HG02870 (cell line): ENCODE data around the gene DRAM2.
"Not testable (repeated sequence)": the region's sequence is repeated elsewhere in the genome, so short reads cannot be mapped to it uniquely, and the experiment has no call there.

Source experiments
- ATAC-seq: cut with Tn5 transposase; IDR thresholded peaks from one replicate; pipeline ENCODE4 v1.9.1; 2021; ENCODE audit warnings: mild to moderate bottlenecking, moderate library complexity; ENCODE audit not compliant: unreplicated experiment

Gene DRAM2

DNA sequence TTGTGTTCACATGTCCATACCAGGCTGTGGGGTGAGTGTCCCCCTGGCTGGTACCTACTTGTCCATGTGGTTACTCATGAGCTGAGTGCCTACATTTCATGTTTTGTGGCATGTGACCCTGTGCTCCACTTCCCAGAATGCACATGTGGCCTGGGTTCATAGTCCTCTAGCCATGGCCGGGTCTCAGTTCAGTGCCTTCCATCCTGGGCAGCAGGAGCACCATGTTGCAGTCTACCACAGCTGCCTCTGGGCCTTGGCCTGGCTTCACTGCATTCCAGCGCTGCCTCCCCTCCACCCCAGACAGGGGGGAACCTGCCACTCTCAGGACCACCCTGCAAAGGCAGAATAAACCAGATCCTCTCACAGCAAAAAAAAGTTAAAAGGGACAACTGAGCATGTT lies 5.6 kb upstream of the DRAM2 start:
- ATAC-seq, result no peak

DNA sequence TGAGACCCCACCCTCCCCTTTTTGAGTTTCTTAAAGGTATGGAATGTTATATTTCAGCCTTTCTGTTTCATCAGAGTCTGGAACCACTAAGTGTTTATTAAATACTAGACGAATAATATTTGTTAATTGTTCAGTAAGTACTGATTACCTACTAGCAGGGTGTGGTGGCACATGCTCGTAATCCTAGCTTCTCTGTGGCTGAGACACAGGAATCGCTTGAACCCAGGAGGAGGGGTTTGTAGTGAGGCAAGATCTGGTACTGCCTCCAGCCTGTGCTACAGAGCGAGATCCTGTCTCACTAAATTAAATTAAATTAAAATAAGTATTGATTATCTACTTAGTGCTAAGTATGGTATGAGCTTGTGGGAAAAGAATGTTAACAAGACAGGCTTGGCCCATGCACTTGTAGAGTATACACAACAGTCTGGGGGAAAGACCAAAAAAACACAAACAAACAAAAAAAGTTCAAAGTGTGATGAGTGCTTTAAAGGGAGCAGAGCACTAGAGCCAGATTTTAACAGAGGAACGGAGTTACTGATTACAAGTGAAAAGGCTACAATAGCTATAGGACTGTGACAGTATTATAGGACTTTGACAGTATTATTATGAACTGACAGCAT lies 2.6 kb upstream of the DRAM2 start:
- ATAC-seq, result no peak

DNA sequence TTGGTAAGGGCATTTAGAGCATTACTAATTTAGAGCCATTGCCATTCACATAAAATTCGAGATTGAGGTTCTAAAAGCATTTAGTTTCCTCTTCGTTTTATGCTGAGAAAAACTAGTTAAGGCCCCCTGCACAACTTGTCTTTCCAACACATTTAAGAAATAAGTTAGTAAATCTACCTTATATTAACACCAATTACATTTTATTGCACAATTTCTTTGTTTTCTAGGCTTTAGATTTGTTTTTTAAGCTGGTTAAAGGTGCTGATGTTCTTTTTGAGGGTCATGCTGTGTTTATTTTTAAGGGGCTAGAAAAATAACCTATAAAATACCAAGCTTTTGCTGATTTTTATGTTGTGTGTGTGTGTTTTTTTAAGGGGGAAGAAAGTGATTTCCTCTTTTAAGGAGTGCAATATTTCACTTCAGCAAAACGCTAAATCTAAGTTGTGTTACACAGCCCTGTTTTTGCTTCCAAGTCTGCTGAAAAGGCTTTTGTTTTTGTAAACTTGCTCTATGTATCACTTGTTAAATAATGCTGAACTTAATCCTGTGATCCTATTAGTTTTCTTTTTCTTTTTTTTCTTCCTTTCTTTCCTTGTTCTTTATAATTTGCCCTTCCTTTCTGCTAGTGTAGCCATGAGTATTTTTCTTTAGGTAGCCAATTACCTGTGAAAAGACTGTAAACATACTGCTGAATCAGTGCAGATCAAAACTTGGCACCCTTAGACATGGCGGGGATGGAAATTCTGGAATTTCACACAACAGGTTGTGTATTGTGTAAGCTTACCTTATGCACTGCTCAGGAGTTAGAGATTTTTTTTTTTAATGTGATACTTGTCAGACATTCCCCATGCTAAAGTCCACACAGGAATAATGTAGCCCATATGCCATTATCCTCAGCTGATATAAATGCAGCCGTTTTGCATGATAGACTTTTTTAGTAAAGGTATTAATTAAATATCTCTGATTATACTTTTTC lies 1.6 kb upstream of the DRAM2 start:
- ATAC-seq, result no peak

DNA sequence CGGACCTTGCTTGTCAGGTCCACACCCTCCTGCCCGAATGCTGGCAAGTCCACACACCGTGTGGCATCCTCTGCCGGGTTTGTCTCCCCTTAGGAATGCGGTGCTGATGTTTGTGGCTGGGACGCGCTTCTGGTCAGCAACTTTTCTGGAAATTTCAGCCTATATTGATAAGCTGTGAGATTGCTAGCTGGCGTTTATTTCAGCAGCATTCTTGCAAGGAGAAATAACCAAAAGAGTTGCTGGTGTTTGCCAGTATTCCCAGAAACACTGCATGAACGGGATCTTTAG lies 731 bp upstream of the DRAM2 start:
- ATAC-seq, result peak; percentile 18

DNA sequence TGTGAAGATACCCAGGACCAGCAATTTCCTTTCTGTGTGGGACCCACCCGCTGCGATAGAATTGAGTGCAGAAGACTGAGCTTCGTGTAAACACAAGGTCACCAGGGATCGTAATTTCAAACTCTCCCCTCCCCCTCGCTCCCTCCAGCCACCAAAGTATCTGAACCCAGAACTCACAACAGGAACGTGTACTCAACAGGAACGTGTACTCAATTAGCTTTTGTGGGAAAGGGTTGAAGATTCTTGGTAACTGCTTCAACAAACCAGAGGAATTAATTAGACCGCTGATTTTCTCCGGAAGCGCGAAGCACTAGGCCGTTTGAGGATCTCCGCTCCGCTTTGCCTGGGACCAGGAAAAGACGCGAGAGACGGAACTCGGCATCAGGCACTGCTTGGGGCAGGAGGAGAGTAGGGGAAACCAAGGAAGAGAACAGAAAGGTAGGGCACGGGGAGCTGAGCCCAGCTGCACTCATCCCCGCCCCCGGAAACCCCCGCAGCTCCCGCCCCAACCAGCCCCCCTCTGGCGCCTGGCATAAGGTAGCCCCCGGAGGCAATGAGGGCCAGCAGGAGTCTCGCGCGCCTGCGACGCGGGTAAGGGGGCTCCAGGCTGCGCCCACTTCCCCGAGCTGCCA lies 453 bp downstream of the DRAM2 start:
- peak; percentile 20 for ATAC-seq

DNA sequence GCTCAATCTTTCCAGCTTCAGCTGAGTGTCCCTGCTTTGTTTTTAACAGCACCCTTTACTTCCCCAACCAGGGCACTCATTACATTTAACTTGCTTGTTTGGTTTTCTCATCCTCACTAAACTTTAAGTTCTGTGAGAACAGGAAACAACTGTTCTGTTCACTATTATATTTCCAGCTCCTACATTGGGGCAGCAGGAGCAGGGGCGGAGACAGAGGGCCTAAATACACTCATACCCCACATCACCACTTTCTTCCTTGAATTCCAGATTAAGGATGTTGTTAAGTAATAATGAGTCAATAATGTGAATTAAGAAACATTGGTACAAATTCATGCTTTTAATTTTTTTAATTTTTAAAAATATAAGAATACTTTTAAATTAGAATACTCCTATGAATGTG lies 6.0 kb downstream of the DRAM2 start:
- no peak for ATAC-seq

DNA sequence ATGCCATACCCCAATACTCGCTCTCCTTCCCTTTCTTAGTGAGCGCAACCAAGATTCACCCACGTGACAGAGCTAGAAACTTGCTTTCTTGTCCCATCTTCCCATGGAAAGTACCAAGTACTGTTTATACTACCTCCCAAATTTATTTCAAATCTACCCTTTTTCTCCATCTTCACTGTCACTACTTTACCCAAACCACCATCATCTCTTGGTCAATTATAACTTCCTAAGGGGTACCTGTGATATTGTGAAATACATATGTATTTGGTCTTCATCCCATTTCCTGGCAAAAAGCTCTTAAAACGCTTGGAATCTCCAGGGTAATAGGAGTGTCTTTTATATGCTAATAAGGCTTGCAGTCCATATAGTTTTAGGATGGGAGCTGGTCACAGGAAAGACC lies 8.2 kb downstream of the DRAM2 start:
- ATAC-seq, result no peak

DNA sequence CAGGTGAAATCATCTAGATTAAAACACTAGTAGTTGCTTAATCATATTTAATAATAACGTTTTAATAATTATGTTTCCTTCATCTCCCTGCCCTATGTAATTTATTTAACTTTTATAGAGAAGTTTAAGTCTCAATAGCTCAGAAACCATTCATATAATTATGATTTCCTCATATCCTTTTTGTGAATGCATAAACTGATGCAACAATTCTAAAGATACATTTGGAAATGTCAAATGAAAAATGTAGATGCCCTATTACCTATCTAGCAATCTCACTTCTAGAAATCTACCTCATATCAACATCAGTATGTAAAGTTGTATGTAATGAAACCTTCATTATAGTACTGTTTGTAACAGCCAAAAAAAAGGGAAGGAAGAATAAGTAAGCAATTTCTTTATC lies 10.5 kb downstream of the DRAM2 start:
- no peak for ATAC-seq

DNA sequence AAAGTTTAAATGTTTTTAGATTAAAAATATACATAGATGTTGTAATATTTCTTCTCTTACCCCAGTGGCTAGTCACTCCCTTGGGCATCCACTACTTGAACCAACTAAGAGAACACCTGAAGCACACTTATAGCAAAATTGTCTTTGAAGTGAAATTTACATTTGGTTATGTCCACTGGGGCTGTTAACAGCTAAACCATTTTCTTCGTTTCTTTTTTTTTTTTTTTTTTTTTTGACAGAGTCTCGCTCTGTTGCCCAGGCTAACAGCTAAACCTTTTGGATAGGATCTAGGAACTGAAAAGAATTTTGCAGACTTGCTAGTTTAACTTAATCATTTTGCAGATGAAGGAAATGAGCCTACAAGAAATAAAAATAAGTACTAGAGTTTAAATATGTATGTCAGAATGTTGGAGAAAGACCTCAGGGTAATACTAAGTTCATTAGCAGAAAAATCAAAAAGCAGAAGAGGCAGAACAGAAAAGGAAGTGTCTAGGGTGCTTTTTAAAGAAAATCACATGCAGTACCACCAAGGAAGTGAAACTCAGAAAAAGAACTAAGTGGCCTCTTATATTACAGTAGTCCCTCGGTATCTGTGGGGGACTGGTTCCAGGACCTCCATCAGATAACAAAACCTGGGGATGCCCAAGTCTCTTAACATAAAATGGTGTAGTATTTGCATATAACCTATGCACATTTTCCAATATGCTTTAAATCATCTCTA lies 11.8 kb downstream of the DRAM2 start:
- ATAC-seq, result peak; percentile 75

DNA sequence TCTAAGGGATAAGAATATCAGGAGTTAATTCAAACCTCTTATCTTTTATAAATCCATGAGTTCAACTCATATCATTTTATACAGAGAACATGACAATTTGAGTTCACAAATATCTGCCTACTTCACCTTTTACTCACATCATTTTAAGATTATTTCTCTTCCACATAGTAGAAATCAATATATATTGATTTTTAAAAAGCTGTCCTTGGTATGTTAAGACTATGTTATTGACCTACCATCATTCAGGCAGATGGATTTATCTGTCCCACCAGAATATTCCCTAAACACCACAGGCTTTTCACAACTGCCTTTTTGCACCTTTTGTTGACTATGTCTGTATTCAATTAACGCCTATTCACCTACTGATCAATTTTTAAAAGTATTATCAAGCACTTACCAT lies 13.5 kb downstream of the DRAM2 start:
- ATAC-seq, result no peak

DNA sequence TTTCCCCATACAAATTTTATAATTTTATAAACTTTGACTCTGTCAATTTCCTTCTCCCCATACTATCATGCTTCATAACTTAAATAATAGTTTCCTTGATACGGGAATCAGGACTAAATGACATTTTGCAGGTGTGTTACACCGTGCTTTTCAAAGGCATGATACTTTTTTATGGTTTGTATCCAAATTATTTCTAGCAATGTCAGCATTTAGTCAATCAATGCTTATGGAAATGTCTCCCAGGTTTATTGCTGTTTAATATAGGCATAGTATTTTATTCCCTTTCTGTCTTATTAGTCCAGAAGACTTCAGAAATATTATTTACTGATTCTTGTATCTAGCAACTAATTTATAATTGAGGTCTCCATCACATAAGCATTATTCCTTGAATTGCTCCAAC lies 23.4 kb downstream of the DRAM2 start:
- ATAC-seq, result no peak

DNA sequence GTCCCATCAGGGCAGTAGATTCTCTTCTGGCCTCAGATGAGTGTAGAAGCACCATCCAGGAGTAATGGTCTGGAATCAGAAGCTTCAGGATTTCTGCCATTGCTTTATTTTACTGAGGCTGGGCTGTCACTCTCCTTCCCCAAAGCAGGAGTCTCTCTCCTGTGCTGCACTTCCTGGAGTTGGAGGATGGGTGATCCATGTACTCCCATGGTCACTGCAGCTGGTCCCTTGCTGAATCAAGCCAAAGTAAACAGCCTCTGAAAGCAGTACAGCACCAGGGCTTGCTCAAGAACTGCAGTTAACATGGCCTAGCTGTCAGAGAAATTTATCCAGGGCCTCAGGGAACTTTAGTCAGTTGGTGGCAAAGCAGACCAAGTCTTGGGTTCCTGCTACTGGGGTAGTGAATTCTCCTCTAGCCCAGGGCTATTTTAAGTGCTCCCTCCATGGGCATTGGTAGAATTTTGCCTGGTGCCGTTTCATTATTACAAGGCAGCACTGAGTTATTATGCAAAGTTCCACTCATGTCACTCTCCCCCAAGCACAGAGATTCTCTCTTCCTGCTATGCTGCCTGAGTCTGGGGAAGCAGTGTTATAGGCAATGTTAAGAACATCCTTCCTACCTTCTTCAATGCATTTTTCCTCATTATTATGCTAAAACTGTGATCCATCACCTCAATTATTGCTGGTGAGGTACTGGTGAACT lies 29.5 kb downstream of the DRAM2 start:
- ATAC-seq, result no peak

DNA sequence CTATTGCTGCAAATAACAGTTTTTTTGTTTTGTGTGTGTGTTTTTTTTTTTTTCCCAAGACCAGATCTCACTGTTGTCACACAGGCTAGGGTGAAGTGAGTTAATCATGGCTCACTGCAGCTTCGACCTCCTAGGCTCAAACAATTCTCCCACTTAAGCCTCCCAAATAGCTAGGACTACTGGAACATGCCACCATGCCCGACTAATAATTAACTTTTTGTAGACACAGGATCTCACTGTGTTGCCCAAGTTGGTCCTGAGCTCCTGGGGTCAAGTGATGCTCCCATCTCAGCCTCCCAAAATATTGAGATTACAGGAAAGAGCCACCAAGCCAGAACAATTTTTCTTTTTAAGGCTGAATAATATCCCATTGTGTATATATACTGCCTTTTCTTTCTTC lies 34.9 kb downstream of the DRAM2 start:
- no peak for ATAC-seq

DNA sequence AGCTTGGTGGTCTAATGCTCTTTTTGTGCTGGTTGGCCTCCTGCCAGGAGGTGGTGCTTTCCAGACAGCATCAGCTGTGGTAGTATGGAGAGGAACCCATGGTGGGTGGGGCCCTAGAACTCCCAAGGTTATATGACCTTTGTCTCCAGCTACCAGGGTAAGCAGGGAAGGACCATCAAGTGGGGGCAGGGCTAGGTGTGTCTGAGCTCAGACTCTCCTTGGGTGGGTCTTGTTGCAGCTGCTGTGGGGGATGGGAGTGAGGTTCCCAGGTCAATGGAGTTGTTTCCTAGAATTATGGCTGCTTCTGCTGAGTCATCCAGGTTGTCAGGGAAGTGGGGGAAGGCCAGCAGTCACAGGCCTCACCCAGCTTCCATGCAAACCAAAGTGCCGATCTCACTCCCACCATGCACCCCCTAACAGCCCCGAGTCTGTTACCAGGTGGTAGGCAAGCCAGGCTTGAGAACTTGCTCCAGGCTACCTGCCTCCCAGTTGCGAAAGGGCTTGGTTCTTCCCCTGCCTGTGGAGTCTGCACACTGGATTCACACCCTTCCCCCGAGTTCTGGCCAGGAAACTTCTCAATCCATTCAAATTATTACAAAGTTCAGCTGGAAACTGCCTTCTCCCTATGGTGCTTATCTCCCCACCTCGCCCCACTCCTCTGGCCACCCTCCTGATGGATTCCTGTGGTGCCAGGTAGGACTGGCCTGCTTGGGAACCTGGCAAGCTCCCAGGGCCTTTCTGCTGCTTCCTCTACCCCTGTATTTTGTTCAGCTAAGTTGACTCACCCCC lies 37.8 kb downstream of the DRAM2 start:
- no peak for ATAC-seq

DNA sequence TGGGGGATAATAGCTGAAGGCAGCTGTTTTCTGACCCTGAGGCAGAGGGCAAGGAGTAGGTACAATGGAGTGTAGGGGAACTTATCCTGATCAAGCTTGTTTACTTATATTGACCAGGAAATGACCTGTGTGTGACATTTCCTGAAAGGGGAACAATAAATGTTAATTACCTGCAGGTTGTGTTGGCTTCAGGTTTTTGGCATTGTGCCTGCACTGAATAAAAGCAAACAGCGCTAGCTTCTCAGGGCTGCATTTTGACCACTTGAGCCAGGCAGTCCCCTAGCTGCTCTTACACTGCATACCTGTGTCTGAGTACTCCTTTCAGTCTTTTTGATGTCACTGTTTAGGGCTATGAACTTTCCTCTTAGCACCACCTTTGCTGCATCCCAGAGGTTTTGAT lies 40.6 kb downstream of the DRAM2 start:
- ATAC-seq, result no peak

DNA sequence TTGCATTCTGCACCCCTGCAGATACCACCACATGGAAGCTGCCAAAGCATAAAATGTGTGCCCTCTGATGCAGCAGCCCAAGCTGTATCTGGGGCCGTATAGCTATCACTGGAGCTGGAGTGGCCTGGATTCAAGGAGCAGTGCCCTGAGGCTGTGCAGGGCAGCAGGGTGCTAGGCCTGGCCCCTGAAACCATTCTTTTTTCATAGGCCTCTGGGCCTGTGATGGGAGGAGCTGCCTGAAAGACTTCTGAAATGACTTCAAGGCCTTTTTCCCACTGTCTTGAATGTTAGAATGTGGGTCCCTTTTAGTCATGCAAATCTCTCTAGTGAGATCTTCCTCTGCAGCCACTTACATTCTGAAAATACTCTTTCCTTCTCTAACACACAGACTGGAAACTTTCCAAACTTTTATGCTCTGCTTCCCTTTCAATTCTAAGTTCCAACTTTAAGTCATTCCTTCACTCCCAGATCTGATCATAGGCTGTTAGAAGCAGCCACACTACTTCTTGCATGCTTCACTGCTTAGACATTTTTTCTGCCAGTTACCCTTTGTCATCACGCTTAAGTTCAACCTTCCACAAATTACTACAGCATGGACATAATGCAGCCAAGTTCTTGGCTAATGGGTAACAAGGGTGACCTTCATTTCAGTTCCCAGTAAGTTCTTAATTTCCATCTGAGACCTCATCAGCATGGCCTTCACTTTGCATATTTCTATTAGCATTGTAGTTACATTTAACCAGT lies 42.4 kb downstream of the DRAM2 start:
- ATAC-seq, result no peak

DNA sequence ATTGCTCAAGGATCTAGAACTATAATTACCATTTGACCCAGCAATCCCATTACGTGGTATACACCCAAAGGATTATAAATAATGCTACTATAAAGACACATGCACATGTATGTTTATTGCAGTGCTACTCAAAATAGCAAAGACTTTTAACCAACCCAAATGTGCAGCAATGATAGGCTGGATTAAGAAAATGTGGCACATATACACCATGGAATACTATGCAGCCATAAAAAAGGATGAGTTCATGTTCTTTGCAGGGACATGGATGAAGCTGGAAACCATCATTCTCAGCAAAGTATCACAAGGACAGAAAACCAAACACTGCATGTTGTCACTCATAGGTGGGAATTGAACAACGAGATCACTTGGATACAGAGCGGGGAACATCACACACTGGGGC lies 44.5 kb downstream of the DRAM2 start:
- ATAC-seq, result not testable (repeated sequence)

DNA sequence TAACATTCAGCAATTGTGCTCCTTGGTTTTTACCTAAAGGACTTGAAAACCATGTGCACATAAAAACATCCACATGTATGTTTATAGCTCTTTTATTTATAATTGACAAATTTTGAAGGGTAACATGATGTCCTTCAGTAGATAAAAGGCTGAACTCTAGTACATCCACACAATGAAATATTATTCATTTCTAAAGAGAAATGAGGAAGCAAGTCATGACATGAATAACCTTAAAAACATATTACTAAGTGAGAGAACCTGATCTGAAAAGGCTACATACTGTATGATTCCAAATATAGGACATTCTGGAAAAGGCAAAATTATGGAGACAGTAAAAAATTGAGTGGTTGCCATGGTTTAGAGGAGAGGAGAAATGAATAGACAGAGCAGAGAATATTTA lies 50.3 kb downstream of the DRAM2 start:
- ATAC-seq, result no peak

DNA sequence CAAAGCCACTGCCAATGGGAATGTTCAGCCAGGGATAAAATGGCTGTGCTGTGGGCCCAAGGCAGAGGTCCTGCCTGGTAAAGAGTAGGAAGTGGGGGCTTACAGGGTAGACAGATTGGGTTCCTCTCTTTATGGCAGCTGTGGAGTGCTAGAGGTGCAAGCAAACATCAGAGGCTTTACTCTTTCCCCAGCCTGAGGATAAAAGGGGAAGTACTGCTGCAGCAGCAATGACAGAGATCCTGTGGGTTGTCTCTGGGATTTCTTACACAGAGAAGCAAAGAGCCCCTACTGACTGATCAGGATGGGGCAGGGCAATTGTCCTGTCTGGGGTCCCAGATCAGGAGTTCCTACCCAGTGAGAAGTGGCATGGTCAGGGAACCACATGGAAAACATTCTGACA lies 54.2 kb downstream of the DRAM2 start:
- no peak for ATAC-seq
